Sigmoid colon (tissue), 4 donors: ENCODE results near the gene ADGRG6.

Source experiments
- EP300 ChIP-seq, 4 donors: sonication (generic); formaldehyde crosslinking; IDR thresholded peaks; one replicate each; pipeline ENCODE4 v1.6.1; 2017; ENCODE audit warnings: antibody characterized with exemption in 4 of 4
- TF ChIP-seq, protein P1 (sequence below), 4 experiments: fragments of 450-650 bp in 3 of 4; fragments of 200-600 bp in 1 of 4; IDR thresholded peaks; one replicate each; pipeline ENCODE4 v1.5.1; 2016 to 2019; ENCODE audit warnings: antibody characterized with exemption in 4 of 4, mild to moderate bottlenecking in 3 of 4, moderate library complexity in 2 of 4

DNA sequence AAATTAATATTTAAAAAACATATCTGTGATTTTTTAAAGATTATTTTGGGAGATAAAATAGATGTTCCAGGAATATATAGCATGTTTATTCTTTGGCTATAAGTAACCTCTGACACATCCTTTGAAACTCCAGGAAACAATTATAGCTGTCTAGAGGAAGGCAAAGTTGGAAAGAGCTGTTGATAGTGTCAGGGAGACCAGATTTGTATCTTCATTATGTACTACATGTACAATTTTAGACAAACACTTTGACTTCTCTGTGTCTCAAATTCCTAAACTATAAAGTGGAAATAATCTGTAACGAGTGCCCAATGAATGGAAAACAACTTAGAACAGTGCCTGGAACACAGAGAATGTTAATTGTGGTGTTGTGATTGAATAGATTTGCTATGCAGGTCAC is 25.6 kb upstream of the ADGRG6 start:
- TF ChIP-seq, protein P1, sequence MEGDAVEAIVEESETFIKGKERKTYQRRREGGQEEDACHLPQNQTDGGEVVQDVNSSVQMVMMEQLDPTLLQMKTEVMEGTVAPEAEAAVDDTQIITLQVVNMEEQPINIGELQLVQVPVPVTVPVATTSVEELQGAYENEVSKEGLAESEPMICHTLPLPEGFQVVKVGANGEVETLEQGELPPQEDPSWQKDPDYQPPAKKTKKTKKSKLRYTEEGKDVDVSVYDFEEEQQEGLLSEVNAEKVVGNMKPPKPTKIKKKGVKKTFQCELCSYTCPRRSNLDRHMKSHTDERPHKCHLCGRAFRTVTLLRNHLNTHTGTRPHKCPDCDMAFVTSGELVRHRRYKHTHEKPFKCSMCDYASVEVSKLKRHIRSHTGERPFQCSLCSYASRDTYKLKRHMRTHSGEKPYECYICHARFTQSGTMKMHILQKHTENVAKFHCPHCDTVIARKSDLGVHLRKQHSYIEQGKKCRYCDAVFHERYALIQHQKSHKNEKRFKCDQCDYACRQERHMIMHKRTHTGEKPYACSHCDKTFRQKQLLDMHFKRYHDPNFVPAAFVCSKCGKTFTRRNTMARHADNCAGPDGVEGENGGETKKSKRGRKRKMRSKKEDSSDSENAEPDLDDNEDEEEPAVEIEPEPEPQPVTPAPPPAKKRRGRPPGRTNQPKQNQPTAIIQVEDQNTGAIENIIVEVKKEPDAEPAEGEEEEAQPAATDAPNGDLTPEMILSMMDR (IDR thresholded peaks at IDR 0.05): no peak
- no peak for TF ChIP-seq EP300 (IDR thresholded peaks at IDR 0.05)
